Measurements from ENCODE around the gene LSP1.

LSP1 gene

GRCh38 chr11:1851468-1852180 lies 1.3 kb upstream of the LSP1 start:
- DNase-seq, result no peak

DNA sequence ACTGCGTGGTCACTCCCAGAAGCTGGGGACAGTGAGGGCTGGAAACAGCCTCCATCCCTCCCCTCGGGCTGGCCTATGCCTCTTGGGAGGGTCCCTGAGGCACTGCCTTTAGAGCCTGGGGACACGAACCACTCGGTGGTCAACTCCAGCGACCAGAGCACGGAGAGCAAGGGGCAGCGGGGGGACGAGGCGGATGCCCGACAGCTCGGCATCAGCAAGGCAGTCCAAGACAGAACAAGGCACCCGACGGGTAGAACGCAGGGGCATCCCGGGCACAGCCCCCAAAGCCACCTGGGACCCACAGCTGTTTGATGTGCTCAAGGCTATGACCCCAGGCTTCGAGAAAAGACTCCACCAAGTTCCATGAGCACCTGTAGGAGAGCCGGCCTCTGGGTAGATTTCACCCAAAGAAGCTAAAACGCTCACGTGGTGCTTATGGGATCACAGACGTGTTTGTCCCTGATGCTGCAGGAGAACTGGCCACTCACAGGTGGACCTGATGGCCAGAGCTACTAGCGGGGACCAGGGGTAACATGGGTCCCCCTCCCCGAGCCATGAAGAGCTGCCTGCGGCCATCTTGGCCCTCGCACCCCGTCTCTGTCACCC lies 510 bp upstream of the LSP1 start:
- DNase-seq, result no peak

GRCh38 chr11:1853376-1854131 lies 670 bp downstream of the LSP1 start:
- no peak for DNase-seq

GRCh38 chr11:1854132-1854948 lies 1.5 kb downstream of the LSP1 start:
- DNase-seq, result no peak

DNA sequence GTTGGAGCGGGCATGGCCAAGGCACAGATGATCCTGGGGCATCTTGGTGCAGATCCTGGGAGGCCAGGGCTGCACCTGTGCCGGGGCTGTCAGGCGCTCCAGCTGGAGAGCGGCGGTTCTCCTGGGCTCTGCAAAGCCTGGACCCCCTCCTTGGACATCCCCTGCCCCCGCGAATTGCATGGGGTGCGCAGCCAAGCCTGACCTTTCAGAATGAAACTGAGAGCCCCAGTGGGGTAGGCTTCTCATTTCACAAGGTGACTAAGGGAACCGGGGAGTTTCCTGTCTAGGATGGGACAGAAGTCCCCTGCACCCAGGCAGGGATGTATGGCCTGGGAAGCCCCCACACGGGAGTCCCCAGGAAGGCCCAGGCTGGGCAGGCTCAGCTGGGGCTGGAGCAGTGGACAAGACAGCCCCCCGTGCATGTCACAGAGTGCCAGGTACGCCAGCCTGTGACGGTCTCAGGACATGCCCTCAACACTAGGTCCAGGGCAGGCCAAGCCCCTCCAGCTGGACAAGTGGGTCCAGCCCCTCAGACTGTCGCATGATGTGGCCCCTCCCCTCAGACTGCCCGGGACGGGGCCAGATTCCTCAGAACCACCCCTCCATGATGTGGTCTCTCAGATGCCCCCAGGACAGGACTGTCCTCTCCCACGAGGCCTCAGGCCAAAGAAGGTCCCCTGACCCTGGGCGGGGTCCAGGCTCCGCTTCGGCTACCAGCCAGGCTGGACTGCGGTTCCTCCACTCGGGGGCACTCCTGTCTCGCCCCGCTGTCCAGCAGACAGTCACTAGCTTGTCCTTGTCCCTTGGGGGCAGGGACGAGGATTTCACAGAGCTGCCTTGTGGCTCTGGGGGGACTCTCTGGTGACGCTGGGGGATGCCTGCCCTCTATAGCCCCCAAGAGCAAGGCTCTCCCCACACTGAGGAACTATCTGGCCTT lies 2.3 kb downstream of the LSP1 start:
- DNase-seq, result no peak

DNA sequence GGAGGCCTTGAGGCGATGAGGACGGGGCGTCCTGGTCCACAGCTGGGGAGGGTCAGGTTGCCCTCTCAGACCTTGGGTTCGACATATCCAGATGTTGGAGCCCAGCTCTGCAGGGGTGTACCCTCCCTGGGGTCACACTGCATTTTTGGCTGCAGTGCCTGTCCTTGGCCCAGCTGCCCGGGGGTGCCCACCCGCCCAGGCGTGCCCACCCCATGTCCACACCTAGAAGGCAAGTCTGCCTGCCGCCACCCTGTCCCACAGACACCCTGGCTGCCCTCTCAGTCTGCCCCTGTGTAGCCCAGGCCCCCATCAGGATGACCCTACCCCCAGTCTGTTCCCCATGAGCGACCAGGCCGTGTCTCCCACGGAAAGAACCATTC lies 3.0 kb downstream of the LSP1 start:
- no peak for DNase-seq

- no peak for DNase-seq
These were observed 3.6 kb downstream of the LSP1 start for GRCh38 chr11:1856306-1857005.

DNA sequence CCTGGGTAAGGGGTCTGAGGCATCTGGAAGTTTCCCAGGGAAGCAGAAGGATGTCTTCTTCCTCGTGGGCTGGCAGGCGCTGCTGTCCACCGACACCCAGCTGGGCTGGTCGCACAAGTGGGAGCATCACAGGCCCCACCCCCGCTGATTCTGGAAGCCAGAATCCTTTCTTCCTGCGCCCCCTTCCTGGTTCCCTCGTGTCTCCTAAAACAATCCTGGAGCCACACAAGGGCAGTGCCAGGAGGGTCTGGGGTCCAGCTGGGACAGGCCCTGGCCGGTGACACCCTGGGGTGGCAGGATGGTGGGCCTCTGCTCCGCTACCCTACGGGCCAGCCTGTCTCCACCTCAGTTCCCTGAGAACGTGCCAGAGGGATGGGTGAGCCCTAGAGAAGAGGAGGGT lies 4.2 kb downstream of the LSP1 start:
- no peak for DNase-seq

GRCh38 chr11:1858154-1858553 lies 5.3 kb downstream of the LSP1 start:
- DNase-seq, result no peak

- DNase-seq, result no peak
These were observed 5.7 kb downstream of the LSP1 start for GRCh38 chr11:1858576-1858975.

DNA sequence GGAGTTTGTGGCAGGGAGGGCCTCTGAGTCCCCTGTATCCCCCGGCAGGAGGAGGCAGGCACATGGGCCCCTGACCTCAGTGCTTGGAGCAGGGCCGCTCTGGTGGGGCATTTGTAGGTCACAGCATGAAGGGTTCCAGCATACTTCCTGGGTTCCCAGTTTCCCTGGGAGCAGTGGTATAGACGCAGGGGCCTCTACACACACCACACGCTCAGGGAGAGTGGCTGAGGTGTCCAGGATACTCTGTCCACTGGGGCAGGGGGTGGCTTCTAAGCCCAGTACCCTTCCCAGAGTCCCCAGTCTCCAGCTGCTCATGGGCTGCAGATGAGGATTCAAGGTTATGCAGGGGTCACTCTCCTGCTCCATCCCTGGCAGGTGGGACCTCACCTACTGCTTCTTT lies 6.1 kb downstream of the LSP1 start:
- no peak for DNase-seq

GRCh38 chr11:1860108-1860507 lies 7.2 kb downstream of the LSP1 start:
- DNase-seq, result no peak

GRCh38 chr11:1861435-1862411 lies 8.8 kb downstream of the LSP1 start:
- DNase-seq, result no peak

GRCh38 chr11:1862588-1863351 lies 9.9 kb downstream of the LSP1 start:
- no peak for DNase-seq

- DNase-seq, result no peak
These were observed 10.7 kb downstream of the LSP1 start for GRCh38 chr11:1863352-1864216.

GRCh38 chr11:1864231-1864630 lies 11.3 kb downstream of the LSP1 start:
- no peak for DNase-seq

DNA sequence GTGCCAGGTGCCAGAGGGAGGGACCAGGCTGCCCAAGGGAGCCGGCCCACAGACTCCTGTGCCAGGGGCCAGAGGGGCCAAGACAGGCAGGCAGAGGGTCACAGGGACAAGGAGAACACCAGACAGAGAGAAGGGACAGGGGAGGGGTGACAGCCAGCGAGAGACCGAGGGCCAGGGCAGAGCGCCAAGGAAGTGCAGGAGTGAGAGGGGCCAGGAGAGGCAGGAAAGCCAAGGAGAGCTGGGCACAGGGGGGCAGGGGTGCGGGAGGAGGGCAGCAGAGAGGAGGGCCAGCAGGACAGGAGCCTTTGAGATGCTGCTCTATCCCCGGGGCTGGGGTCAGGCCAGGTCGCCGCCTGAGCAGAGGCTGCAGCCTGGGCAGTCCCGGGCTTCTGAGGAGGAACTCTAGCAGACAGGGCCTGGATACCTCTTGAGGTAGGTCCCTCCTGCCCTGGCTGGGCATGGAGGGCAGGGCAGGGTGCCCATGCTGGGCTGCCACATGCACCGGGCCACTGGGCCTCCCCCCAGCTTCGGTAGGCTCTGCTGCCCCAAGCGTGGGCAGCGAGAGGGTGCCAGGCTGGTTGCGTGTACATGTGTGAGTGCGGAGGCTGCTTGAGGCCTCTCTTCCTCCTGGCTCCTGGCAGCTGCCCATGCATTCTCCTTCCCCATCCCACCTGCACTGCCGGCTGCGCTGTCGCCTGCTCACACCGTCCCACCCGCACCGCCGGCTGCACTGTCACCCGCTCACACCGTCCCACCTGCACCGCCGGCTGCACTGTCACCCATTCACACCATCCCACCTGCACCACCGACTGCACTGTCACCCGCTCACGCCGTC lies 12.2 kb downstream of the LSP1 start:
- no peak for DNase-seq

DNA sequence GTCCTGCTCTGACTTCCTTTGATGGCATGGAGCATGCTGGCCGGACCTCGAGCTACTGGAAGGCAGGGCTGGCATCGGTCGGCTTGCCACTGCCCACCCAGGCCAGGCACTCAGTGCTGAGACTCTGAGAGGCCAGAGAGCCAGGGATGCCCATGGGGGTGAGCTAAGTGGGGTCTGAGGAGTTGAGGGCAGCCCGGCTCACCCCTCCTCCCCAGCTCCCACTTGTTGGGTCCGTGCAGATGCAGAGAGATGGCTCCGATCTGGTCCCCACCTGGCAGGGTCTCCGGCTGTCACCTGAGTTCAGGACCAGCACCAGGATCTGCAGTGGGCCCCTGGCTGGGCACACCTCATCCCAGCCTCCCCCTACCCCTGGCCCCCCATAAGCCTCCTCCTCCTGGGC lies 13.3 kb downstream of the LSP1 start:
- DNase-seq, result no peak

Measured in activated gamma-delta T cell treated with Interleukin-2 at 50 U/mL for 16 hours (primary cell).